Activated CD4-positive, alpha-beta memory T cell treated with anti-CD3 and anti-CD28 coated beads, Interleukin-2, amount 10 ng/mL, durations not matched to agents 7 days and 5 days (primary cell): ENCODE results near the gene TBC1D16. TPM values are rescaled to one million over a fixed set of nuclear protein-coding genes. Genes with fewer than 3 reads are reported as not detected.

Experiments
- CTCF ChIA-PET: fragments of 350-600 bp; sonication (Branson Sonifier 250); formaldehyde crosslinking; loops from one replicate; lab custom pipeline; 2021; ENCODE audit warnings: antibody characterized with exemption, inconsistent platforms; lab: Charles Lee
- POLR2A ChIA-PET: fragments of 350-600 bp; sonication (Branson Sonifier 250); formaldehyde crosslinking; loops from one replicate; lab custom pipeline; 2021; ENCODE audit warnings: antibody characterized with exemption; lab: Charles Lee
- DNase-seq: peaks from one replicate; pipeline ENCODE4 v3.0.0-alpha.2; 2020
- H3K27ac Mint-ChIP-seq: one replicate; pipeline ENCODE4 v1.8.0; 2021; ENCODE audit warnings: mild to moderate bottlenecking, mixed read lengths
- H3K27me3 Mint-ChIP-seq: one replicate; pipeline ENCODE4 v1.8.0; 2021; ENCODE audit warnings: mixed read lengths
- H3K36me3 Mint-ChIP-seq: one replicate; pipeline ENCODE4 v1.8.0; 2021; ENCODE audit warnings: low read depth, mixed read lengths
- H3K4me1 Mint-ChIP-seq: one replicate; pipeline ENCODE4 v1.8.0; 2021; ENCODE audit warnings: mixed read lengths
- H3K4me3 Mint-ChIP-seq: one replicate; pipeline ENCODE4 v1.8.0; 2021; ENCODE audit warnings: mild to moderate bottlenecking, mixed read lengths
- H3K9me3 Mint-ChIP-seq: one replicate; pipeline ENCODE4 v1.8.0; 2021; ENCODE audit warnings: mixed read lengths
- total RNA-seq, 2 experiments: library from RNA; stranded (reverse); gene quantifications; one replicate each; pipeline ENCODE4 v1.2.3, GENCODE V29; 2021

TBC1D16 gene
- total RNA-seq, 2 experiments from 2014 or later = 0.63 TPM

DNA sequence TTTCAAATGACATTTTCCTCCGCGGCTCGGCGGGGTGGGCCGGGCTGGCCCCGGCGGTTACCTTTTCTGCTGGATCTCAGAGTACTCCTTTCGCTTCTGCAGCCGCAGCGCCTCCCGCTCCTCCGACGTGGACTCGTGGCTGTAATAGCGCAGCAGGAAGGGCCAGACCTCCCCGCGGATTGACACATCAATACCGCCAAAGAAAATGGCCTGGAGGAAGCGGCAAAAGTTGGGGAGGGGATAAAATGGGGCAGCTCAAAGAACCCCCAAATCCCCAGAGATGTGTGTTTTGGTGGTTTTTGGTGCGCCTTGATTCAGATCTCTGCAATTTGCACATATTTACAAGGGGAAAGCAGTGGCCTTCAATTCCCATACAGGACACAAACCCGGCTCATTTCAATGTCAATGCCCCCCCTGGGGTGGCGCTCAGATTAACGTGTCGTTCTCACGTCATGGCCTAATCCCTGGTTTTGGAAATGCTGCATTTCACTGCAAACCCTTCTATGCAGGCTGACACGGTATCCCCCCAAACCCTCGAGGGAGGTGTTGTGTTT, 85.9 kb downstream of the TBC1D16 start:
- H3K27me3 Mint-ChIP-seq = no peaks in the 10 kb centered on the region
- no peaks in the 10 kb centered on the region for H3K4me1 Mint-ChIP-seq
- H3K36me3 Mint-ChIP-seq = no peaks in the 10 kb centered on the region
- ChIA-PET POLR2A (no interaction called here), CTCF (no interaction called here)
- no peak for DNase-seq
- no peak overlapping the region for H3K27ac Mint-ChIP-seq
- no peaks in the 10 kb centered on the region for H3K9me3 Mint-ChIP-seq
- H3K4me3 Mint-ChIP-seq = no peak overlapping the region

- Mint-ChIP-seq H3K27ac (no peak overlapping the region), H3K9me3 (no peaks in the 10 kb centered on the region), H3K27me3 (no peaks in the 10 kb centered on the region), H3K4me3 (no peak overlapping the region), H3K4me1 (no peaks in the 10 kb centered on the region), H3K36me3 (no peaks in the 10 kb centered on the region)
- ChIA-PET POLR2A (no interaction called here), CTCF (no interaction called here)
- no peak for DNase-seq
Observed at GRCh38 chr17:79948945-79949655, 86.6 kb downstream of the TBC1D16 start.

DNA sequence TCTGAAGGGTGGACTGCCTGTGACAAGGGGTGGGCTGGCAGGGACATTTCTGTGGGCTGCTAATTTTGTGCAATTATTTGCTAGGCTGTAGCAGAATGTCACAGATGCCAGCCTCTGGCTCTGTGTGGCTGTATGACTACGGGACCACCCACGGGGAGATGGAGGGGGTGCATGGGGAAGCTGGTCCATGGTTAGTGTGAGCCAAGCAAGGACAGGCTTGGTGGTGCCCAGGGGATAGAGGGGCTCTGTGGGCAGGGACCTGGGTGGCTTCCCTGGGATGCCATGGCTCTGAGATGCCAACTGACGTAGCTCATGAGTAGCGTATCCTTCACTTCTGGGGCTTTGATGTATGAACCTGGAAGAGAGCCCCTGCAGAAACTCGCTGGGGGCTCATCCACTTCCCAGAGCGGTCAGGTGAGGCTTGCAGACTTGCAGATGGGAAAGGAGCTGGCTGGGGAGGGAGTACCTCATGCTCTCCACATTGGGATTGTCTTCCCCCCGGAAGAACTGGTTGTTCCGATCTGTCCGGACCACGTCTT, 87.2 kb downstream of the TBC1D16 start:
- ChIA-PET CTCF (no interaction called here), POLR2A (no interaction called here)
- Mint-ChIP-seq H3K4me1 (no peaks in the 10 kb centered on the region), H3K27me3 (no peaks in the 10 kb centered on the region), H3K4me3 (no peak overlapping the region), H3K27ac (no peak overlapping the region), H3K36me3 (no peaks in the 10 kb centered on the region), H3K9me3 (no peaks in the 10 kb centered on the region)
- DNase-seq = no peak

DNA sequence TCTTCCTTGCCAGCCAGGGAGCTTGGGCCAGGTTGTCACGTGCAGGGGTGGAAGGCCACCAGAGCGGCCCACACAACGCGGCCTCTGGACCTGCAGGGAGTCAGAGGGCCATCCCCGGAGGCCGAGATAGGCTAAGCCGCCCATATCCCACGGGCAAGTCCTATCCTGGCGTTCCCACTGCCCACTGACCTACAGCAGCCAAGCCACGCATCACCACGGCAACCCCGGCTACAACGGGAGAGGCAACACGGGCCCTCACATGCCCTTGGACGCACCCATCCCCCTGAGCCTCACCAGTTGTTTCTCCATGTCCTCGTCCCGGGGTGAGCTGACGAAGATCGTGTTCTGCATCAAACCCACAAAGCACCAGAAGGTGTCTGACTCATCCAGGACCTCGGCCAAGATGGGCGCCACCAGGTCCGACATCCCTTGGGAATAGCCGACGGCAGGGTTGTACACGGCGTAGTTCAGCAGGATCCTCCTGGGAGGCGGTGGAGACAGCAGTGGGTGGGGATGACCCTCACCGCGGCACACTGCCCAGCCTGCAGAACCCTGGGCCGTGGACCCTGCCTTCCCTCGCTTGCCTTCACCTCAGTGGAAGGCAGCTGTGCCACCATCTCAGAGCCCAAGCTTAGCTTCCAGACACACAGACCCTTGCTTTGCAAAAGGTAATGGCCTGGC, 88.2 kb downstream of the TBC1D16 start:
- no peak overlapping the region for H3K27ac Mint-ChIP-seq
- no peaks in the 10 kb centered on the region for H3K9me3 Mint-ChIP-seq
- ChIA-PET POLR2A (no interaction called here), CTCF (no interaction called here)
- no peaks in the 10 kb centered on the region for H3K36me3 Mint-ChIP-seq
- no peak overlapping the region for H3K4me3 Mint-ChIP-seq
- DNase-seq = no peak
- H3K27me3 Mint-ChIP-seq = no peaks in the 10 kb centered on the region
- peaks cover 8% of the 10 kb centered on the region for H3K4me1 Mint-ChIP-seq

- ChIA-PET CTCF (no interaction called here), POLR2A (no interaction called here)
- Mint-ChIP-seq H3K36me3 (no peaks in the 10 kb centered on the region), H3K4me3 (no peak overlapping the region), H3K27ac (no peak overlapping the region), H3K27me3 (no peaks in the 10 kb centered on the region), H3K4me1 (peaks cover 9% of the 10 kb centered on the region), H3K9me3 (no peaks in the 10 kb centered on the region)
- no peak for DNase-seq
Observed at GRCh38 chr17:79946352-79947231, 89.1 kb downstream of the TBC1D16 start.

- no peak for DNase-seq
- Mint-ChIP-seq H3K4me1 (peaks cover 9% of the 10 kb centered on the region), H3K27ac (no peak overlapping the region), H3K36me3 (no peaks in the 10 kb centered on the region), H3K4me3 (no peak overlapping the region), H3K9me3 (no peaks in the 10 kb centered on the region), H3K27me3 (no peaks in the 10 kb centered on the region)
- ChIA-PET POLR2A (no interaction called here), CTCF (no interaction called here)
Observed at GRCh38 chr17:79945591-79946255, 89.9 kb downstream of the TBC1D16 start.

GRCh38 chr17:79944821-79945391, 90.8 kb downstream of the TBC1D16 start:
- Mint-ChIP-seq H3K4me3 (no peak overlapping the region), H3K27me3 (no peaks in the 10 kb centered on the region), H3K9me3 (no peaks in the 10 kb centered on the region), H3K36me3 (no peaks in the 10 kb centered on the region), H3K27ac (no peak overlapping the region), H3K4me1 (peaks cover 9% of the 10 kb centered on the region)
- no peak for DNase-seq
- ChIA-PET POLR2A (no interaction called here), CTCF (no interaction called here)

DNA sequence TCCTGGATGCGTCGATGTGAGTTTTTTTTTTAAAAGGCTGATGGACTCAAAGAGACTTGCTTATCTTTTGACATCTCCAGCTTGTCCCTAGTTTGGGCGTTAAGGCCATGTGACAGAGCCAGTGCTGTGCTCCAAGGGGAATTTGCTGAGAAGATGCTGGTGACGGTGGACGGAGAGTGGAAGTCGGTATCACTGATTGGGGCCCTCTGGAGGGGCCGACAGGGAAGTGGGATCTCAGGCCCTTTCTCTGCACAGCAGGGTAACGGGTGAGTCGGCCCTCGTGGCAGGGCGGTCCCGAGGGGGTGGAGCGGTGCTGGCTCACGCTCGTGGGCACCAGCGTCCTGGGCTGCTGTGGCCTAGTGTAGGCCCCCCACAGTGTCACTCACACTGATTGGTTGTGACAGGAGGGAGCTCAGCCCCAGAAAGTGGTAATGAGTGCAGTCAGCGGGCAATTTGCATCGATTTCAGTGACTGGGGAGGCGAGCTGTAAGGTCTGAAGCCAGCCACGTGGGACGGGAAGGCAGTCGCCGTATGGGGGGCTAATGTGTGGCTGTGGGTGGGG, 91.3 kb downstream of the TBC1D16 start:
- CTCF ChIA-PET = no interaction called here
- Mint-ChIP-seq H3K36me3 (no peaks in the 10 kb centered on the region), H3K9me3 (no peaks in the 10 kb centered on the region), H3K4me3 (no peak overlapping the region), H3K27ac (no peak overlapping the region), H3K4me1 (peaks cover 9% of the 10 kb centered on the region), H3K27me3 (no peaks in the 10 kb centered on the region)
- DNase-seq = no peak
- POLR2A ChIA-PET = no interaction called here

- Mint-ChIP-seq H3K9me3 (no peaks in the 10 kb centered on the region), H3K4me3 (no peak overlapping the region), H3K27me3 (no peaks in the 10 kb centered on the region), H3K27ac (peak overlapping the region; percentile 21), H3K4me1 (peaks cover 9% of the 10 kb centered on the region), H3K36me3 (no peaks in the 10 kb centered on the region)
- ChIA-PET CTCF (no interaction called here), POLR2A (no interaction called here)
- DNase-seq = no peak
Observed at GRCh38 chr17:79943347-79944241, 92.1 kb downstream of the TBC1D16 start.

GRCh38 chr17:79942591-79943346, 92.9 kb downstream of the TBC1D16 start:
- peak; percentile 48 for DNase-seq
- Mint-ChIP-seq H3K4me3 (no peak overlapping the region), H3K9me3 (no peaks in the 10 kb centered on the region), H3K36me3 (no peaks in the 10 kb centered on the region), H3K27me3 (no peaks in the 10 kb centered on the region), H3K4me1 (peaks cover 10% of the 10 kb centered on the region), H3K27ac (peak overlapping the region; percentile 21)
- CTCF ChIA-PET = no interaction called here
- POLR2A ChIA-PET = no interaction called here

- CTCF ChIA-PET = no interaction called here
- POLR2A ChIA-PET = no interaction called here
- Mint-ChIP-seq H3K4me3 (no peak overlapping the region), H3K27me3 (no peaks in the 10 kb centered on the region), H3K27ac (no peak overlapping the region), H3K9me3 (no peaks in the 10 kb centered on the region), H3K36me3 (no peaks in the 10 kb centered on the region), H3K4me1 (peaks cover 17% of the 10 kb centered on the region)
- DNase-seq = no peak
Observed at GRCh38 chr17:79942011-79942405, 93.7 kb downstream of the TBC1D16 start.
